Astrocyte (in vitro differentiated cells and primary cell): ENCODE results near the gene FAT3.

Experiments used
- CTCF ChIP-seq: IDR thresholded peaks from 2 replicates; pipeline ENCODE4 v1.5.1; 2011; ENCODE audit warnings: low read depth, mild to moderate bottlenecking, inconsistent platforms, low read length, moderate library complexity; ENCODE audit not compliant: insufficient read depth
- EZH2 ChIP-seq: IDR thresholded peaks from 2 replicates; pipeline ENCODE4 v1.6.1; 2012; ENCODE audit warnings: mild to moderate bottlenecking, low read length, inconsistent platforms; ENCODE audit not compliant: insufficient read depth

- TF ChIP-seq CTCF (no peak), EZH2 (no peak)
Measured at GRCh38 chr11:92259861-92260260, 35.2 kb downstream of the FAT3 start.
